ENCODE results near the gene PLA1A.
A peak's percentile ranks its signal among the peaks of the same experiment; 100 is the strongest.
"Not testable (repeated sequence)": the region's sequence is repeated elsewhere in the genome, so short reads cannot be mapped to it uniquely, and the experiment has no call there.

Gene PLA1A

GRCh38 chr3:119662604-119663373 lies 65.1 kb downstream of the PLA1A start:
- DNase-seq (ENCODE audit: low read depth in 1 of 2, low spot score in 1 of 2) = no peak

GRCh38 chr3:119663885-119664284 lies 66.2 kb downstream of the PLA1A start:
- DNase-seq (ENCODE audit: low read depth in 1 of 2, low spot score in 1 of 2) = no peak

GRCh38 chr3:119664370-119664769 lies 66.7 kb downstream of the PLA1A start:
- no peak for DNase-seq (ENCODE audit: low read depth in 1 of 2, low spot score in 1 of 2)

GRCh38 chr3:119664850-119665379 lies 67.2 kb downstream of the PLA1A start:
- no peak for DNase-seq (ENCODE audit: low read depth in 1 of 2, low spot score in 1 of 2)

- no peak for DNase-seq (ENCODE audit: low read depth in 1 of 2, low spot score in 1 of 2)
Observed at GRCh38 chr3:119665954-119666559, 68.4 kb downstream of the PLA1A start.

GRCh38 chr3:119669906-119670570 lies 72.4 kb downstream of the PLA1A start:
- no peak for DNase-seq (ENCODE audit: low read depth in 1 of 2, low spot score in 1 of 2)

GRCh38 chr3:119672776-119673175 lies 75.1 kb downstream of the PLA1A start:
- no peak for DNase-seq (ENCODE audit: low read depth in 1 of 2, low spot score in 1 of 2)

GRCh38 chr3:119673875-119674274 lies 76.2 kb downstream of the PLA1A start:
- no peak for DNase-seq (ENCODE audit: low read depth in 1 of 2, low spot score in 1 of 2)

GRCh38 chr3:119675188-119675874 lies 77.6 kb downstream of the PLA1A start:
- DNase-seq (ENCODE audit: low read depth in 1 of 2, low spot score in 1 of 2) = no peak

- DNase-seq (ENCODE audit: low read depth in 1 of 2, low spot score in 1 of 2) = no peak
Observed at GRCh38 chr3:119676020-119676419, 78.3 kb downstream of the PLA1A start.

- DNase-seq (ENCODE audit: low read depth in 1 of 2, low spot score in 1 of 2) = peak; percentile 89 to 90
Observed at GRCh38 chr3:119676771-119677640, 79.3 kb downstream of the PLA1A start, which contains the start of gene COX17. TSS of gene COX17 (minus strand) at chr3:119677406. CDS start at chr3:119677310, 96 bp downstream.

GRCh38 chr3:119677641-119677934 lies 79.9 kb downstream of the PLA1A start:
- DNase-seq (ENCODE audit: low read depth in 1 of 2, low spot score in 1 of 2) = no peak

GRCh38 chr3:119678209-119678608 lies 80.5 kb downstream of the PLA1A start:
- not testable (repeated sequence) for DNase-seq (ENCODE audit: low read depth in 1 of 2, low spot score in 1 of 2)

Measured in stimulated activated CD4-positive, alpha-beta T cell treated with anti-CD3 and anti-CD28 coated beads, Interleukin-15, amount 100 ng/mL, for 1 hour (primary cell).